Measurements from ENCODE around the gene LRP1B.

LRP1B gene

DNA sequence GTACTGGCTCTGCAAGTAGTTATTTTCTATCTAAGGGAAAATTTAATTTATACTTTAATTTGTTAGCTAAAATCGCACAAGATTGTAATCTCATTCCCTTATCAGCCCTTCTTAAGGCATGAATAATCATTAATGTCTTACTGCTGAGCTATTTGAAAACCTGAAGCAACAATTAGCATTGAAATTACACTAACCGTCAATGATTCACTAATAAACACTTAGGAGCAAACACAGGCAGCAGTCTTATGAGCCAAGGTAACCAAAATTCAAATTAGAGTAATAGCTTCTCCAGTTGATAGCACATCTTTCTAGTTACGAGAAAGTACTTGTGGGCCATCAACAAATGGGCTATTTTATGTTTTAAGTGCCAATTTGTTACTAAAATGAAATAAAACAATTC lies 1289.7 kb downstream of the LRP1B start:
- Histone ChIP-seq H3K4me3 (ENCODE audit: low read length) (no peak overlapping the region), H3K36me3 (ENCODE audit: insufficient read depth, low read length) (no peaks in the 10 kb centered on the region), H3K9ac (ENCODE audit: low read depth, low read length) (no peak overlapping the region), H3K27me3 (ENCODE audit: insufficient read depth, low read length) (no peaks in the 10 kb centered on the region), H3K27ac (ENCODE audit: low read depth, low read length) (no peak overlapping the region), H3K4me1 (ENCODE audit: insufficient read depth, low read length) (no peaks in the 10 kb centered on the region; the same call in 1 of the 2 replicates), H3K9me3 (ENCODE audit: insufficient read depth, low read depth, low read length) (no peaks in the 10 kb centered on the region)
- 98% methylated on average over 2 of the region's 3 CpGs for WGBS

GRCh38 chr2:140836826-140837225 lies 1294.0 kb downstream of the LRP1B start:
- 93% methylated on average over 2 of the region's 2 CpGs for WGBS
- H3K36me3 ChIP-seq (ENCODE audit: insufficient read depth, low read length): no peaks in the 10 kb centered on the region
- H3K27me3 ChIP-seq (ENCODE audit: insufficient read depth, low read length): no peaks in the 10 kb centered on the region
- no peak overlapping the region for H3K9ac ChIP-seq (ENCODE audit: low read depth, low read length)
- H3K9me3 ChIP-seq (ENCODE audit: insufficient read depth, low read depth, low read length): no peaks in the 10 kb centered on the region
- H3K27ac ChIP-seq (ENCODE audit: low read depth, low read length): no peak overlapping the region
- no peak overlapping the region for H3K4me3 ChIP-seq (ENCODE audit: low read length)
- no peaks in the 10 kb centered on the region; the same call in 1 of the 2 replicates for H3K4me1 ChIP-seq (ENCODE audit: insufficient read depth, low read length)

DNA sequence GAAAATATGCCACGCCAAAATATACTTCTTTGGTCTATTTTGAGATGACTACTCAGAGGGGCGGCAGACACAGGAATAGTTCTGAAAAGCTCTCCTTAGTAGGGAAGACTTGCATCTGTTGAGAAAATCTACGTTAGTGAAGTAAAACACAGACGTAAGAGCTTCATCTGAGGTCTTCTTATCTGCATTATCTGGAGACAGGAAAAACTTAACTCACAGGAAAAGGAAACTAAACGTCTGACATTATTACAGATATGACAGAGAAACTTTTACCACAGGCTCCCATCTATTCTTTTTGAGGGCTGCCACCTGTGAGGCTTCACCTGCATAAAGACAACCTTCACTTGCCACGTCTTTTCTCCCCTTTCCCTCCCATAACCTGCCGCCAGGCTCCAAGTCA lies 1295.7 kb downstream of the LRP1B start:
- 92% methylated on average over 6 of the region's 7 CpGs for WGBS
- H3K9me3 ChIP-seq (ENCODE audit: insufficient read depth, low read depth, low read length): no peaks in the 10 kb centered on the region
- no peak overlapping the region for H3K9ac ChIP-seq (ENCODE audit: low read depth, low read length)
- no peak overlapping the region for H3K4me3 ChIP-seq (ENCODE audit: low read length)
- H3K36me3 ChIP-seq (ENCODE audit: insufficient read depth, low read length): no peaks in the 10 kb centered on the region
- no peaks in the 10 kb centered on the region for H3K4me1 ChIP-seq (ENCODE audit: insufficient read depth, low read length)
- H3K27me3 ChIP-seq (ENCODE audit: insufficient read depth, low read length): no peaks in the 10 kb centered on the region
- H3K27ac ChIP-seq (ENCODE audit: low read depth, low read length): no peak overlapping the region

- no peaks in the 10 kb centered on the region for H3K9me3 ChIP-seq (ENCODE audit: insufficient read depth, low read depth, low read length)
- H3K27ac ChIP-seq (ENCODE audit: low read depth, low read length): no peak overlapping the region
- no peaks in the 10 kb centered on the region for H3K36me3 ChIP-seq (ENCODE audit: insufficient read depth, low read length)
- 94% methylated on average over 3 of the region's 3 CpGs for WGBS
- H3K9ac ChIP-seq (ENCODE audit: low read depth, low read length): no peak overlapping the region
- no peak overlapping the region for H3K4me3 ChIP-seq (ENCODE audit: low read length)
- H3K27me3 ChIP-seq (ENCODE audit: insufficient read depth, low read length): no peaks in the 10 kb centered on the region
- no peaks in the 10 kb centered on the region for H3K4me1 ChIP-seq (ENCODE audit: insufficient read depth, low read length)
These were observed 1316.7 kb downstream of the LRP1B start for GRCh38 chr2:140814141-140814540.

DNA sequence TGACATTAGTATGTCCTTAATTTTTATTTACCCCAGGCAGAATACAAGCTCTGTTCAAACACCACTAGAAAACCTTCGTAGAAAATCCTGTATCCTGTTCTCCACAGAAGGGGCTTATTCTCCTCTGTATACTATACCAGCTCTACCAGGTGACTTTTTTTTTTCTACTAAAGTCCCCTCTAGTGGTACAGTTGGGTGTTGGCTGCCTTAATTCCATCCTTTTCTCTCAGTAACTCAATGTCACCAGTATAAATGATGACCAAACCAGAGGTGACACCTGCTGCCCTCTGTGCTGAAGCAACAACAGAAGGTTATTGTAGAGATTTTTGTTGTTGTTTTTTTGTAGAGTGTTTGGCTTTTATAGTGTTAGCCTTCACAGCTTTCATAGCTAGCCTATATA lies 1322.0 kb downstream of the LRP1B start:
- Histone ChIP-seq H3K36me3 (ENCODE audit: insufficient read depth, low read length) (no peaks in the 10 kb centered on the region), H3K9me3 (ENCODE audit: insufficient read depth, low read depth, low read length) (no peaks in the 10 kb centered on the region), H3K9ac (ENCODE audit: low read depth, low read length) (no peak overlapping the region), H3K27ac (ENCODE audit: low read depth, low read length) (no peak overlapping the region), H3K4me1 (ENCODE audit: insufficient read depth, low read length) (no peaks in the 10 kb centered on the region), H3K4me3 (ENCODE audit: low read length) (no peak overlapping the region), H3K27me3 (ENCODE audit: insufficient read depth, low read length) (no peaks in the 10 kb centered on the region)
- WGBS: 85% methylated on average over 1 of the region's 1 CpG

GRCh38 chr2:140808211-140808610 lies 1322.6 kb downstream of the LRP1B start:
- Histone ChIP-seq H3K9me3 (ENCODE audit: insufficient read depth, low read depth, low read length) (no peaks in the 10 kb centered on the region), H3K27me3 (ENCODE audit: insufficient read depth, low read length) (no peaks in the 10 kb centered on the region), H3K9ac (ENCODE audit: low read depth, low read length) (no peak overlapping the region), H3K4me1 (ENCODE audit: insufficient read depth, low read length) (no peaks in the 10 kb centered on the region), H3K4me3 (ENCODE audit: low read length) (no peak overlapping the region), H3K36me3 (ENCODE audit: insufficient read depth, low read length) (no peaks in the 10 kb centered on the region), H3K27ac (ENCODE audit: low read depth, low read length) (no peak overlapping the region)
- 88% methylated on average over 1 of the region's 1 CpG for WGBS

- no peaks in the 10 kb centered on the region for H3K27me3 ChIP-seq (ENCODE audit: insufficient read depth, low read length)
- no peak overlapping the region for H3K4me3 ChIP-seq (ENCODE audit: low read length)
- H3K9ac ChIP-seq (ENCODE audit: low read depth, low read length): no peak overlapping the region
- H3K9me3 ChIP-seq (ENCODE audit: insufficient read depth, low read depth, low read length): no peaks in the 10 kb centered on the region
- no CpG with 5 or more reads among the region's 1 CpG for WGBS
- H3K27ac ChIP-seq (ENCODE audit: low read depth, low read length): no peak overlapping the region
- no peaks in the 10 kb centered on the region for H3K4me1 ChIP-seq (ENCODE audit: insufficient read depth, low read length)
- H3K36me3 ChIP-seq (ENCODE audit: insufficient read depth, low read length): no peaks in the 10 kb centered on the region
These were observed 1326.0 kb downstream of the LRP1B start for GRCh38 chr2:140804700-140805260.

DNA sequence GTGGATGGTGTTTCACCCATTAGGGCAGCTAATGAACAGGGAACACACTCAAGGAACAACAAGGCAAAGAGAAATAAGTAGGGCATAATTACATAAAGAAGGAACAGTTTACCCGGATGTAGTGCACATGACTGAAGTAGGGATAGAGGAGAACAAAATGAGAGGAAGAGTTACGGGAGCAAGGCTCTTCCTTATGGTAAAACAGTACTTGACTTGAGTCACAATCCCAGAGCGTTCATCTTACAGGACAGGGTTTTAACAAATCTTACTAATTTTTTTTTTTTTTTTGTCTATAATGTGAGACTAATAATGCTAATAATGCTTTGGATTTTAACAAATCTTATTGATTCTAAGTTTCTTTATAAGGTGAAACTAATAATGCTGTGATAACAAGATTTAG lies 1329.5 kb downstream of the LRP1B start:
- Histone ChIP-seq H3K27ac (ENCODE audit: low read depth, low read length) (no peak overlapping the region), H3K27me3 (ENCODE audit: insufficient read depth, low read length) (no peaks in the 10 kb centered on the region), H3K36me3 (ENCODE audit: insufficient read depth, low read length) (no peaks in the 10 kb centered on the region), H3K4me3 (ENCODE audit: low read length) (no peak overlapping the region), H3K9ac (ENCODE audit: low read depth, low read length) (no peak overlapping the region), H3K4me1 (ENCODE audit: insufficient read depth, low read length) (no peaks in the 10 kb centered on the region), H3K9me3 (ENCODE audit: insufficient read depth, low read depth, low read length) (no peaks in the 10 kb centered on the region)
- WGBS: 96% methylated on average over 2 of the region's 3 CpGs

- H3K36me3 ChIP-seq (ENCODE audit: insufficient read depth, low read length): no peaks in the 10 kb centered on the region
- WGBS: 89% methylated on average over 4 of the region's 4 CpGs
- H3K27ac ChIP-seq (ENCODE audit: low read depth, low read length): no peak overlapping the region
- H3K27me3 ChIP-seq (ENCODE audit: insufficient read depth, low read length): no peaks in the 10 kb centered on the region
- H3K9me3 ChIP-seq (ENCODE audit: insufficient read depth, low read depth, low read length): no peaks in the 10 kb centered on the region
- H3K4me1 ChIP-seq (ENCODE audit: insufficient read depth, low read length): no peaks in the 10 kb centered on the region
- H3K4me3 ChIP-seq (ENCODE audit: low read length): no peak overlapping the region
- no peak overlapping the region for H3K9ac ChIP-seq (ENCODE audit: low read depth, low read length)
These were observed 1333.1 kb downstream of the LRP1B start for GRCh38 chr2:140797718-140798117.

GRCh38 chr2:140791802-140792201 lies 1339.0 kb downstream of the LRP1B start:
- Histone ChIP-seq H3K9me3 (ENCODE audit: insufficient read depth, low read depth, low read length) (no peaks in the 10 kb centered on the region), H3K27ac (ENCODE audit: low read depth, low read length) (no peak overlapping the region), H3K36me3 (ENCODE audit: insufficient read depth, low read length) (no peaks in the 10 kb centered on the region), H3K4me3 (ENCODE audit: low read length) (no peak overlapping the region), H3K9ac (ENCODE audit: low read depth, low read length) (no peak overlapping the region), H3K4me1 (ENCODE audit: insufficient read depth, low read length) (peaks cover 2% of the 10 kb centered on the region; the same call in 1 of the 2 replicates), H3K27me3 (ENCODE audit: insufficient read depth, low read length) (no peaks in the 10 kb centered on the region)
- WGBS: 92% methylated on average over 1 of the region's 2 CpGs

DNA sequence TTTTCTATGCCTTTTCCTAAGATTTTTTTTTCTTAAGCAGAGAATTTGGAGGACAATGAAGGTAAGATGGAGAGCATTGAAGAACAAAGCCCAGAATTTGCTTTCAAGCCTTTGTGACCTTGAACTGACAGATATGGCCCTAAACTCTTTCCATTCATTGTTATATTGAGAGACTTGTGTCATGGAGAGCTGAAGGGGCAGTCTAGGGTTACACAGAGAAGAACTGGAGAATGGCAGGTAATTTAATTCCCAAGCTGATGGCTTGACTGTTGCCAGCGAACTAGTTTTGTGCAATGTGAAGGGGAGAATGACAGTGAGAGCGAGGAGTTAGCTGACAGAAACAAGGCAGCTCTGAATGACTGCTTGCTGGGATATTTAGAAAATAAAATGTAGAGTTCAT lies 1344.2 kb downstream of the LRP1B start:
- Histone ChIP-seq H3K4me1 (ENCODE audit: insufficient read depth, low read length) (peaks cover 10% of the 10 kb centered on the region), H3K9me3 (ENCODE audit: insufficient read depth, low read depth, low read length) (no peaks in the 10 kb centered on the region), H3K27ac (ENCODE audit: low read depth, low read length) (no peak overlapping the region), H3K4me3 (ENCODE audit: low read length) (no peak overlapping the region), H3K36me3 (ENCODE audit: insufficient read depth, low read length) (no peaks in the 10 kb centered on the region), H3K9ac (ENCODE audit: low read depth, low read length) (no peak overlapping the region), H3K27me3 (ENCODE audit: insufficient read depth, low read length) (no peaks in the 10 kb centered on the region)
- WGBS: 63% methylated on average over 2 of the region's 2 CpGs

DNA sequence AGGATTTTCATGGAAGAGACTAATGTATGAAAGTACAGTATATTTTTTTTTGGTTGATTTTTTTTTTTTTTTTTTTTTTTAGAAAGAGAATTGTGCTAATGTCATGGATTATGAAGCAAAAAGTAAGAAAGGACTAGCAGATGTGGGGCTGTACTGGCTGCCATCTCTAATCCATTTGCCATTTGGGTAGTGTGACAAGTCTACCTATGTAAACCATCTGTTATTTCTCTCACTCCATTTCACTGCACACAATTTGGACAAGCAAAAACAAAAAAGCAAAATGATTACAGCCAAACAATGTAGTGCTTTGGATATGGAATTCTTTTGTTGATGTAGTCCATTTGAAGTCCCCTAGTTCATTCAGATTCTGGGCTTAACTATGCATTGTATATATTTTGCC lies 1355.4 kb downstream of the LRP1B start:
- Histone ChIP-seq H3K9ac (ENCODE audit: low read depth, low read length) (no peak overlapping the region), H3K4me3 (ENCODE audit: low read length) (no peak overlapping the region), H3K27ac (ENCODE audit: low read depth, low read length) (no peak overlapping the region), H3K4me1 (ENCODE audit: insufficient read depth, low read length) (no peaks in the 10 kb centered on the region), H3K36me3 (ENCODE audit: insufficient read depth, low read length) (no peaks in the 10 kb centered on the region), H3K27me3 (ENCODE audit: insufficient read depth, low read length) (no peaks in the 10 kb centered on the region), H3K9me3 (ENCODE audit: insufficient read depth, low read depth, low read length) (no peaks in the 10 kb centered on the region)

Measured in HUES64 (cell line).